PC-3 (cell line): ENCODE results near the gene RNPEP. TPM values are rescaled to one million over a fixed set of nuclear protein-coding genes. Genes with fewer than 3 reads are reported as not detected.

ENCODE experiments used
- ATAC-seq: fragments of 200-7000 bp; cut with Tn5 transposase; 2 replicates; pipeline ENCODE4 v1.9.1; 2020; ENCODE audit warnings: mild to moderate bottlenecking, moderate library complexity
- BruUV-seq: library from RNA; stranded (reverse); fragments of 400-500 nt; replicated peaks from 2 replicates; lab custom pipeline; 2021; lab: Mats Ljungman, UMichigan
- CTCF ChIA-PET: fragments of 300-600 bp; sonication (Branson Sonifier 250); formaldehyde crosslinking; loops from one replicate; lab custom pipeline; 2022; ENCODE audit warnings: antibody characterized with exemption; lab: Charles Lee
- POLR2A ChIA-PET: fragments of 300-600 bp; sonication (Branson Sonifier 250); formaldehyde crosslinking; loops from one replicate; lab custom pipeline; 2022; ENCODE audit warnings: antibody characterized with exemption; ENCODE audit not compliant: unreplicated experiment; lab: Charles Lee
- DNase-seq: peaks from one replicate; pipeline ENCODE4 v3.0.0-alpha.2; 2015
- H2AFZ ChIP-seq: fragments of 300-600 bp; sonication (generic); 2 replicates; pipeline ENCODE4 v1.6.0; 2016; ENCODE audit warnings: antibody characterized with exemption, low read length
- H3F3A ChIP-seq: fragments of 300-600 bp; sonication (generic); one replicate; pipeline ENCODE4 v1.6.0; 2017; ENCODE audit warnings: antibody characterized with exemption, low read length, control low read depth, mild to moderate bottlenecking; ENCODE audit not compliant: unreplicated experiment
- H3K27ac ChIP-seq: fragments of 300-600 bp; sonication (generic); 2 replicates; pipeline ENCODE4 v1.5.1; 2016; ENCODE audit warnings: mild to moderate bottlenecking, low read length
- H3K27me3 ChIP-seq: fragments of 300-600 bp; sonication (generic); 2 replicates; pipeline ENCODE4 v1.6.1; 2016; ENCODE audit warnings: low read length, mixed read lengths
- H3K36me3 ChIP-seq: fragments of 300-600 bp; sonication (generic); 2 replicates; pipeline ENCODE4 v1.6.1; 2016; ENCODE audit warnings: low read depth, mixed run types, low read length, mixed read lengths
- H3K4me1 ChIP-seq: fragments of 300-600 bp; sonication (generic); 2 replicates; pipeline ENCODE4 v1.5.1; 2016; ENCODE audit warnings: low read length; ENCODE audit not compliant: insufficient read depth
- H3K4me2 ChIP-seq: fragments of 300-600 bp; sonication (generic); 2 replicates; pipeline ENCODE4 v1.6.0; 2016; ENCODE audit warnings: low read length
- H3K4me3 ChIP-seq: fragments of 300-600 bp; sonication (generic); 2 replicates; pipeline ENCODE4 v1.5.1; 2016; ENCODE audit warnings: mild to moderate bottlenecking, low read length, mixed read lengths
- H3K79me2 ChIP-seq: fragments of 300-600 bp; sonication (generic); 2 replicates; pipeline ENCODE4 v1.6.1; 2017; ENCODE audit warnings: low read length, mixed read lengths
- H3K9ac ChIP-seq: fragments of 300-600 bp; sonication (generic); 2 replicates; pipeline ENCODE4 v1.6.0; 2016; ENCODE audit warnings: mild to moderate bottlenecking, low read length
- H3K9me2 ChIP-seq: fragments of 300-600 bp; sonication (generic); replicated peaks from 2 replicates; pipeline ENCODE4 v1.6.1; 2016; ENCODE audit warnings: mixed run types, low read length, mixed read lengths
- H3K9me3 ChIP-seq: fragments of 300-600 bp; sonication (generic); 2 replicates; pipeline ENCODE4 v1.6.1; 2016; ENCODE audit warnings: low read length, mixed read lengths
- H4K20me1 ChIP-seq: fragments of 300-600 bp; sonication (generic); 2 replicates; pipeline ENCODE4 v1.6.1; 2016; ENCODE audit warnings: low read length, mixed read lengths
- CTCF ChIP-seq: fragments of 300-600 bp; sonication (generic); conservative IDR thresholded peaks from 2 replicates; pipeline ENCODE4 v1.5.1; 2017; ENCODE audit warnings: antibody characterized with exemption, low read depth, mild to moderate bottlenecking, low read length
- EZH2 ChIP-seq: fragments of 300-600 bp; sonication (generic); IDR thresholded peaks from one replicate; pipeline ENCODE4 v1.6.1; 2017; ENCODE audit warnings: antibody characterized with exemption, mild to moderate bottlenecking, low read length; ENCODE audit not compliant: unreplicated experiment
- EZH2phosphoT487 ChIP-seq: fragments of 300-600 bp; sonication (generic); IDR thresholded peaks from 2 replicates; pipeline ENCODE4 v1.6.1; 2018; ENCODE audit warnings: mild to moderate bottlenecking, antibody characterized with exemption, low read length, borderline replicate concordance
- intact Hi-C: fragments of 100-400 bp; cut with micrococcal nuclease; formaldehyde crosslinking; loops from 2 replicates; pipeline ENCODE4 v1.9.0; 2023
- total RNA-seq: library from RNA; depleted of rRNA; stranded (reverse); fragments of >200 nt; gene quantifications from 2 replicates; pipeline ENCODE4 v1.2.3, GENCODE V29; 2014

The RNPEP gene
- total RNA-seq, 1 experiment from 2014 or later: 64.7 TPM

GRCh38 chr1:202038688-202039346 is 56.4 kb downstream of the RNPEP start:
- no peak for TF ChIP-seq CTCF
- no peak for TF ChIP-seq EZH2
- TF ChIP-seq EZH2phosphoT487: no peak
- H3K4me1 ChIP-seq: peaks cover 18% of the 10 kb centered on the region
- no peaks in the 10 kb centered on the region for H3K27me3 ChIP-seq
- BruUV-seq: no TSS peak
- H3K9ac ChIP-seq: no peak overlapping the region
- no peaks in the 10 kb centered on the region for H3K9me3 ChIP-seq
- no peak overlapping the region for H2AFZ ChIP-seq
- no peak overlapping the region for H3K27ac ChIP-seq
- CTCF ChIA-PET: interaction anchor here (0.6 kb wide), 1 partner anchor 325 kb away, joined by 3 read pairs; no protein-coding TSS in a partner anchor
- H3F3A ChIP-seq: peaks cover 3% of the 10 kb centered on the region
- POLR2A ChIA-PET: no interaction called here
- no peaks in the 10 kb centered on the region for H4K20me1 ChIP-seq
- intact Hi-C loops: no loop called here
- DNase-seq (no peak), ATAC-seq (no peak)
- H3K36me3 ChIP-seq: no peaks in the 10 kb centered on the region
- no peak overlapping the region for H3K4me3 ChIP-seq
- no peak overlapping the region for H3K4me2 ChIP-seq
- H3K79me2 ChIP-seq: no peaks in the 10 kb centered on the region
- no peaks in the 10 kb centered on the region for H3K9me2 ChIP-seq

GRCh38 chr1:202045705-202046104 is 63.3 kb downstream of the RNPEP start:
- no peak for ATAC-seq
- Histone ChIP-seq H3F3A (no peaks in the 10 kb centered on the region), H3K27ac (peak overlapping the region; percentile 99), H3K9me2 (no peaks in the 10 kb centered on the region), H2AFZ (no peak overlapping the region), H3K9ac (peak overlapping the region; percentile 30; the same call in 1 of the 2 replicates), H3K4me3 (no peak overlapping the region), H3K27me3 (no peaks in the 10 kb centered on the region), H3K4me2 (peak overlapping the region; percentile 80), H3K9me3 (no peaks in the 10 kb centered on the region), H3K4me1 (peaks cover 34% of the 10 kb centered on the region), H3K36me3 (no peaks in the 10 kb centered on the region), H4K20me1 (no peaks in the 10 kb centered on the region), H3K79me2 (no peaks in the 10 kb centered on the region)
- intact Hi-C loops: no loop called here
- no peak for DNase-seq
- no peak for TF ChIP-seq EZH2phosphoT487
- no peak for TF ChIP-seq EZH2
- no peak for TF ChIP-seq CTCF
- no TSS peak for BruUV-seq
- ChIA-PET CTCF (interaction anchor here (0.6 to 1.8 kb wide), 2 partner anchors 11 to 349 kb away, joined by 5 to 6 read pairs; no protein-coding TSS in a partner anchor), POLR2A (interaction anchor here (0.8 kb wide), 1 partner anchor 11 kb away, joined by 3 read pairs; no protein-coding TSS in a partner anchor)

- peak; percentile 84 for DNase-seq
- H3K4me1 ChIP-seq: peaks cover 34% of the 10 kb centered on the region
- CTCF ChIA-PET: interaction anchor here (0.6 to 1.8 kb wide), 2 partner anchors 11 to 349 kb away, joined by 5 to 6 read pairs; no protein-coding TSS in a partner anchor
- H3K27me3 ChIP-seq: no peaks in the 10 kb centered on the region
- H3K9ac ChIP-seq: peak overlapping the region; percentile 81
- no peaks in the 10 kb centered on the region for H3K9me2 ChIP-seq
- no peak overlapping the region for H2AFZ ChIP-seq
- intact Hi-C loops: no loop called here
- TF ChIP-seq CTCF (no peak), EZH2phosphoT487 (no peak), EZH2 (no peak)
- H4K20me1 ChIP-seq: no peaks in the 10 kb centered on the region
- H3K9me3 ChIP-seq: no peaks in the 10 kb centered on the region
- no peaks in the 10 kb centered on the region for H3K79me2 ChIP-seq
- H3K4me2 ChIP-seq: peak overlapping the region; percentile 80
- H3K27ac ChIP-seq: peak overlapping the region; percentile 99
- BruUV-seq: no TSS peak
- POLR2A ChIA-PET: interaction anchor here (0.8 kb wide), 1 partner anchor 12 kb away, joined by 3 read pairs; no protein-coding TSS in a partner anchor
- H3F3A ChIP-seq: no peaks in the 10 kb centered on the region
- no peaks in the 10 kb centered on the region for H3K36me3 ChIP-seq
- peak; percentile 58 for ATAC-seq
- H3K4me3 ChIP-seq: peak overlapping the region; percentile 21; the same call in 1 of the 2 replicates
These were observed 63.8 kb downstream of the RNPEP start for GRCh38 chr1:202046227-202046626.
